Measurements from ENCODE around the gene A2ML1. TPM values are rescaled to one million over a fixed set of nuclear protein-coding genes. Genes with fewer than 3 reads are reported as not detected.

The A2ML1 gene
- total and polyA plus RNA-seq, 8 donors: under 0.01 to 92.0 (median 1.1) TPM; not detected in 4

GRCh38 chr12:8821591-8821990 is 830 bp upstream of the A2ML1 start:
- 85 to 94% (median 89%) methylated on average over 3 of the region's 3 CpGs for WGBS, 5 donors
- no peak overlapping the region for H3K4me3 ChIP-seq
- peaks cover 0 to 14% (median 0%) of the 10 kb centered on the region in 4 donors for H3K4me1 ChIP-seq
- no peak for DNase-seq
- TF ChIP-seq EP300 (IDR thresholded peaks at IDR 0.05): no peak
- no peak for TF ChIP-seq CTCF (IDR thresholded peaks at IDR 0.05)
- TF ChIP-seq POLR2AphosphoS5 (IDR thresholded peaks at IDR 0.05): no peak
- no peak for TF ChIP-seq POLR2A (IDR thresholded peaks at IDR 0.05)
- no peaks in the 10 kb centered on the region for H3K9me3 ChIP-seq
- intact Hi-C loops (cut with DNase I; ENCODE audit: low total_unique reads): loop anchor here (5.0 kb wide), 1 partner anchor 139 kb away; no protein-coding TSS in a partner anchor
- H3K27me3 ChIP-seq: no peaks in the 10 kb centered on the region
- H3K36me3 ChIP-seq: no peaks in the 10 kb centered on the region
- H3K27ac ChIP-seq: no peak overlapping the region

GRCh38 chr12:8823565-8824300 is 1.3 kb downstream of the A2ML1 start:
- WGBS, 5 donors: 22 to 33% (median 26%) methylated on average over 8 of the region's 8 CpGs
- TF ChIP-seq POLR2AphosphoS5 (IDR thresholded peaks at IDR 0.05): no peak
- TF ChIP-seq CTCF (IDR thresholded peaks at IDR 0.05): peak in 5 of 7 experiments; percentile 34 to 63 (median 53)
- peak in 1 of 2 donors; percentile 53 for DNase-seq
- Histone ChIP-seq H3K9me3 (no peaks in the 10 kb centered on the region), H3K27ac (no peak overlapping the region), H3K27me3 (no peaks in the 10 kb centered on the region), H3K4me1 (peaks cover 0 to 14% (median 0%) of the 10 kb centered on the region in 4 donors), H3K4me3 (no peak overlapping the region), H3K36me3 (no peaks in the 10 kb centered on the region)
- intact Hi-C loops (cut with DNase I; ENCODE audit: low total_unique reads): loop anchor here (5.0 kb wide), 1 partner anchor 141 kb away; no protein-coding TSS in a partner anchor

- intact Hi-C loops (cut with DNase I; ENCODE audit: low total_unique reads): no loop called here
- Histone ChIP-seq H3K4me1 (peaks cover 0 to 14% (median 0%) of the 10 kb centered on the region in 4 donors), H3K4me3 (no peak overlapping the region), H3K9me3 (no peaks in the 10 kb centered on the region), H3K27me3 (no peaks in the 10 kb centered on the region), H3K36me3 (no peaks in the 10 kb centered on the region), H3K27ac (no peak overlapping the region)
- no peak for TF ChIP-seq EP300 (IDR thresholded peaks at IDR 0.05)
- no peak for TF ChIP-seq POLR2AphosphoS5 (IDR thresholded peaks at IDR 0.05)
- no peak for TF ChIP-seq POLR2A (IDR thresholded peaks at IDR 0.05)
- TF ChIP-seq CTCF (IDR thresholded peaks at IDR 0.05): no peak
- DNase-seq: no peak
- 66 to 81% (median 70%) methylated on average over 4 of the region's 4 CpGs for WGBS, 5 donors
Measured at GRCh38 chr12:8827551-8828256, 5.3 kb downstream of the A2ML1 start.

- H3K36me3 ChIP-seq: no peaks in the 10 kb centered on the region
- DNase-seq: no peak
- no peak overlapping the region for H3K27ac ChIP-seq
- H3K9me3 ChIP-seq: no peaks in the 10 kb centered on the region
- H3K27me3 ChIP-seq: no peaks in the 10 kb centered on the region
- WGBS, 5 donors: 70 to 89% (median 78%) methylated on average over 8 to 9 of the region's 9 CpGs
- intact Hi-C loops (cut with DNase I; ENCODE audit: low total_unique reads): no loop called here
- no peak overlapping the region for H3K4me3 ChIP-seq
- H3K4me1 ChIP-seq: peaks cover 0 to 11% (median 0%) of the 10 kb centered on the region in 4 donors
- TF ChIP-seq CTCF (IDR thresholded peaks at IDR 0.05): no peak
- TF ChIP-seq POLR2AphosphoS5 (IDR thresholded peaks at IDR 0.05): no peak
- no peak for TF ChIP-seq EP300 (IDR thresholded peaks at IDR 0.05)
- no peak for TF ChIP-seq POLR2A (IDR thresholded peaks at IDR 0.05)
Measured at GRCh38 chr12:8828257-8829124, 6.1 kb downstream of the A2ML1 start.
